C4-2B (cell line): ENCODE data around the gene LRMDA.

Experiments
- CTCF ChIP-seq: fragments of 450-650 bp; conservative IDR thresholded peaks from 2 replicates; pipeline ENCODE4 v1.5.1; 2017; ENCODE audit warnings: mild to moderate bottlenecking
- ZFX ChIP-seq: fragments of 450-650 bp; IDR thresholded peaks from 2 replicates; pipeline ENCODE4 v1.6.1; 2017

DNA sequence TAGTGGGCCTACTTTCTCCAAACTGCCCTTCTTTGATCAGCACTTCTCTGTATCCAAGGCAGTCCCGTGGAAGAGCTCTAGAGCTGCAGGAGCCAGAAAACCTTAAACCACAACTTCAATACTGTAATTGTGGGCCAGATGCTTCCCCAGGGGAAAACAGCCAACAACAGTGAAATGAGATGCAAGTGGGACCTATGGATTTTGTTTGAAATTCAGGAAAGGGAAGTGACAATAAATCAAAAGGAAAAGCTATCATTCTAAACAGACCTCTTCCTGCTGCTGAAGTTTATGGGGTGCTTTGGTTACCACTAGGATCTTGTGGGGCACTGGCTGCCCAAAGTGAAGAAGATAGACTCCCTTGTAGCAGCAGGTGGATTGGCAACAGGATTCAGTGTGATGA, 1031.7 kb downstream of the LRMDA start:
- TF ChIP-seq CTCF = no peak
- no peak for TF ChIP-seq ZFX
